T47D (cell line): ENCODE results near the gene ELAVL2.

Source experiments
- DNase-seq, 2 experiments: peaks; one replicate each; pipeline versions ENCODE4 v3.0.0 to v3.0.0-alpha.2; 2011 to 2012; ENCODE audit warnings: low read depth in 1 of 2, low spot score in 1 of 2
- JUND ChIP-seq: IDR thresholded peaks from 2 replicates; pipeline ENCODE4 v1.6.1; 2012; ENCODE audit warnings: low read depth
- in situ Hi-C: cut with HindIII; loops from 2 replicates; pipeline ENCODE4 v1.10.0; 2016; ENCODE audit warnings: low sequenced_read_pairs, low pct_unique_long_range_greater_than_20kb

The ELAVL2 gene

DNA sequence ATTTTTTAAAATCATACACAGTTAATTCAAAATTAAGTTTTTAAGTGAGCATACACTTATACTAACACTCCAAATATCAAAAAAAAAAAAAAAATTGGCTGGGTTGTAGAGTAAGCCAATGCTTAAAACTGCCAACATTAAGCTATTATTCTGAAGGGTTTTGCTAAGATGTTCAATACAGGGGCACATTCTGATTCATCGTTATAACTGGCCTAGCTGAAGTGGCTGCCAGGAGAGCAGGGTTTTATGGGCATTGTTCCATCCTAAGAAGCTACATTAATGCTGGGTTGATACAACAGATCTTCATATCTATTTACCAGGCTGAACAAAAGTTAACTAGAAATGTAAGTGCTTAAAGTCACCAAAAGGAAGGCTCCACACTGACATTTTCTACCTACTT lies 13.4 kb downstream of the ELAVL2 start:
- in situ Hi-C loops, result no loop called here
- no peak for DNase-seq
- no peak for TF ChIP-seq JUND

DNA sequence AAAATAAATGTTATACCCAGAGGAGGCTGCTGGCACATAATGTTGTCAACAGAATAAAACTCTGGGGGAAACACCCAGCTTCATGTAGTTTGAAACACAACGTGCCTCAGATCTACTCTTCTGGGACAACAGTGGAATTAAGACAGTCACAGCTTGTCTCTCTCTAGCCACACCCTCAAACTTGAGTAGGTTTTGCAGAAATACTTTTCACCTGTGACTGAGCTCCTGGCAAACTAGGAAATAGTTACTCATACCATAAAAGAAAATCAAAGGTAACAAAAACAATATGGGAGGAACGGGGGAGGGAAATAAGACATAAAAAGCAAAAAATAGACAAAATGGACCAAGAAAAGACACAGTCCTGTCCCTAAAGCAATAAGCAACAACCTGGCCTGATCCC lies 14.4 kb downstream of the ELAVL2 start:
- TF ChIP-seq JUND, result no peak
- no peak for DNase-seq
- in situ Hi-C loops, result no loop called here

DNA sequence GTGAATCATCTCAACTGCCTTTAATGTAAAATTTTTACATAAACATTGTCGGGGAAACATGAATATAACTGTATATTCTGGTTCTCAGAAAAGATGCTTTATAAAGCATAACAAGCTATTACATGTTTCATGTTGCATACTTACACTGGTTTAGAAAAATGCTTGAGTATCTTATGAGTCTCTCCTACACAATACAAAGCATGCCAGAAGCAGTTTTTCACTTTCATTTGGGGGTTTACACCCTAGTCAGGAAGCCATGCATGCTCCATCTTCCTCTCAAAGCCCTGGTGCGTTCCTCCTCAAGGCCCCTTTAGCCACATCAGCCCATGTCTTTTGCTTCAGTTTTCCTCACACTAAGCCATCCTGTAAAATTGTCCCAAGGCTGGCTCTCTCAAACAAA lies 22.8 kb downstream of the ELAVL2 start:
- no peak for DNase-seq
- in situ Hi-C loops, result no loop called here
- TF ChIP-seq JUND, result no peak

DNA sequence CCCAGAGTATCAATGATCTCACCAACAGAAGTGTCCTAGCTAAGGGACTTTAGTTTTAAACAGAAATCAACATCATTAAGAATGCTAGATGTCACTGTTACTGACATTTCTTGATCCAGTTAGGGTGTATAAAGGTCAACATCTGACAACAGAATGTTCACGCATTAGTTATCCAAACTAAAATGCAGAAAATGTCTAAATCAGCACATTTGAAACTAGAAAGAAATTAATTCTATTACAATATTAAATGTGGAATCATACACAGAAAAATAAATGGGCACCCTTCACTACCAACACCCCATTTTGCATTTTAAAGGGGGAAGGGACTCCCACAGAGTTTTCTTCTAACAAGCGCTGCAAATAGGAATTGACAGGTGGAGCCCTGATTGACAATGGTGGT lies 24.5 kb downstream of the ELAVL2 start:
- in situ Hi-C loops, result no loop called here
- TF ChIP-seq JUND, result no peak
- no peak for DNase-seq

DNA sequence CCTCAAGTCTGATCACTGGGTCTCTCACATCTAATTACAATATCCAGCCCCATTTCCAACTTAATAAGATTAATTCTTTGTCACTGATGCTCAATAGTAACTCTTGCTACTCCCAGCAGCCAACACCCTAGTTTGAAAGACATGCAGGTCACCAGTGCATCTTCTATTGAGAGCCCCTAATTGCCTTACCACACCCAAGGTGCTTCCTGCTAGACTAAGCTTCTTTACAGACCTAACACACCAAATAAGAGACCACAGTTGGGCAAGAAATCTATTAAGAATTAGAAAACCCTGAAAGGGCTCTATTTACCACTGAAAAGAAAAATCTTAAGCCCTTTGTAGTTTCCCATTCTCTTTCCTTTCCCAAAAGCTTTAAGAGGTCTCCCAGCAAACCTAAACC lies 26.5 kb downstream of the ELAVL2 start:
- DNase-seq, result no peak
- in situ Hi-C loops, result no loop called here
- TF ChIP-seq JUND, result no peak

DNA sequence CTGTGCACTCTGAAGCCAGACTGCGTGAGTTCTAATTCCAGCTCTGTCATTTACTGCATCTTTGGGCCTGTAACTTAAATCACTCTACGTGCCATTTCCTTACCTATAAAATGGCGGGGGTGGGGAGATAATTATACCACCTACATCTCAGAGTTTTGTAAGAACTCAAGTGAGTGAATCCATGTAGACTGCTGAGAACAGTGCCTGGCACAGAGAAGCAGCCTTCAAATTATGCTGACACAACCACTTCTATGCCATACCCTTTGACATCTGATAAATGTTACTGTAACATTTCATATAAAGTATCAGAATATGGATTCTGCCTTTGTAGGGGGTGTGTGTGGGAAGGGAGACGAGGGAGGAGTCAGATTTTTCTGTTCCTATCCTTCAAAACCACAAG lies 27.7 kb downstream of the ELAVL2 start:
- TF ChIP-seq JUND, result no peak
- no peak for DNase-seq
- in situ Hi-C loops, result no loop called here

DNA sequence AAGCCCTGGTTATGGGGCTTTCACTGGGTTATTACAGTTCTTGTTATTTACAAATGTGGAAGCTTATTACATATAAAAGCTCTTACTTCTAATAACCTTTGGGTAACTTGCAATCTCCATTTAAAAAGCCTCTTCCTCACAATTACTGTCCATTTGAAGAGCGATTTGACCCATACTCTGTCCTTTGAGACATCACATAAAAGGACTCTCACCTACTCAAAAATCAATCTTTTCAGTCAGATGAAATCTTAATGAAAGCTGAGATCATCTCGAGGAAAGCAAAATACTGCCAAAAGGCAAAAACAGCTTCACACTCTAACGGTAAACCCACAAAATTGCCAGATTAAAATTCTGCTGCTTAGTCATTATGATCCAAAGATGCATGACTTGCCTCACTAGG lies 29.8 kb downstream of the ELAVL2 start:
- DNase-seq, result no peak
- in situ Hi-C loops, result no loop called here

DNA sequence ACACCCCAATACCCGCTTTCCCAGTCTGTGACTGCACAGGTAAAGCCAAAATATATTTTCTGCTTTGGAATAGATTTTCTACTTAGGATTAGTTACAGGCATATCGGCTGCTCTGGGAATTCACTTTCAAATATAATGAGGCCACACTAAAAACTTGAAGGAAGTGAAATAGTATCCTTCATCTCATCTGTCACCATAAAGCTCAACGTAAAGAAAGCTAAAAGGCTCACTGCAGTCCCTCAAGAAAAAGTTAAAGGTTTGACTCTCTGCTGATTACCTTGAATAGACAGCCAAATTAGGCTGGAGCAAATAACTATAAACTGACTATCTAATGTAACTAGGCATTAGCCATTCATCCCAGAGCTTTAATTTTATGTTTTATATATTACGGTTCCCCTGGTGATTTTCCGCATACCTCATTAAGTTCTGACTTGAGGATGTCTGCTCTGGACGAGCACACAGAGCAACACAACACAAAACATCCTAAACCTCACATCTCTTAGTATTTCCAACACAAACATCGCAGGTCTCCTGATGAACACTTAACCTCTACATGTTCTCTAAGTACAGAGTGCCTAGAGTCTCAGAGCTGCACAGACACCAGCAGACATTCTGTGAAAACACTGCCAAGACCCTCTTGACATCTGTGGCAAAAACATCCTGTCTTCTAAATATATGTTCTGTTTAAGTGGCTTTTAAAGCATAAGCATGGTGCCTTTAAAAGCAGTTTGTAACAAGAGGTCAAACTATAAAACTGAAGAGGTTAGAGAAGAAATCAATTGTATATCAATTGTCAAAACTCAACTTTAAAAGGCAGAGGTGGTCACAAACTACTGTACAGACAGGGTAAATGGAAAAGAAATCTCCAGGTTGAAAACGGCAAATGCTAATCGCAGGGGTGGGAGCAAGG lies 35.4 kb downstream of the ELAVL2 start:
- no peak for DNase-seq
- TF ChIP-seq JUND, result no peak
- in situ Hi-C loops, result no loop called here

More for the DNA sequence above, 29.8 kb downstream of the ELAVL2 start:
- TF ChIP-seq JUND, result no peak

DNA sequence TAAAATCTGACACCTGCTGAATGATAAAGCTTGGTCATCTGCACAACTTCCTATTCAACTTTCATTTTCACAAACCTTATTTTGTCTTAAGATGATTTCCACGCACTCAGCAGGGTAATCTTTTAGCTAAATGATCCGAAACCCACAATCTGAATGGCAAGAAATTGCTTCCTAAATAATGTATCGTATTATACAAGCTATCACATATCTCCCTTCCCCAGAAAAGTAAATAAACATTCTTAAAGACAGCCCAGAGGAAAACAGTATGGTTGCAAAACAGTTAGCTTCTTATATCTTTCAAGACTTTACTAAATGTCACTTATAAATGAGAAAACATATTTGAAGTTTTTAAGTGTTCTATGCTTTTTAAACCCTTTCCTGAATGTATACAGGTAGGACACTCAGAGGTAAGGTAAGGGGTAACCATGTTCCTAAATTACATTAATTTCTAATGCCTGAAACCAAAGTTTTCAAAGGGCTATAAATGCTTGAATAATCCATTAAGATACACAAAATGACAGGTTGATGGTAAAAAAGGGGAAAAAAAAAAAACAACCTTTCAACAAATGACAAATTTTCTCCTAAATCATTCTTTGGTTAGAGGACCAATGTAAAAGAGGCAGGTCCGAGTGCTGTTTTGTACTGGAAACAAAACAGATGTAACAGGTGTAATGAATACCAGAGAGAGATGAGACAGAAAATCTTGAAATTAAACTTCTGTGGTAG lies 36.3 kb downstream of the ELAVL2 start:
- no peak for DNase-seq
- TF ChIP-seq JUND, result no peak
- in situ Hi-C loops, result no loop called here

DNA sequence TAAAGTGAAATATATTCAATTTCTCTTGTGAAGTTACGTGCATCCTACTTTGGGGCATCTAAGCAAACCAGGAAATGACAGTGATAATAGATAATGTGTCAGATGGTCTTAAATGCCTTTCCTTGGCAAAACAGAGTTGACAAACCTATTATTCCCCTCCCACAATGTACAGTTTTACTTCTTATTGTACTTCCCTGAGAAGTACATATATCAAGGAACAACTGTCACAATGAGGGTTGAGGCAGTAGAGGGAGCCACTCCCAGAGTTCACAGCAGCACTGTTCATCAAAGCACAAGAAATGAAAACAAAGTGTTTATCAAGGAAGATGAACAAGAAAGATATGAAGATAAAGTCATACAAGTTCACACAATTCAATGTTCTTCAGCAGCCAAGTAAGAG lies 41.1 kb downstream of the ELAVL2 start:
- in situ Hi-C loops, result no loop called here

DNA sequence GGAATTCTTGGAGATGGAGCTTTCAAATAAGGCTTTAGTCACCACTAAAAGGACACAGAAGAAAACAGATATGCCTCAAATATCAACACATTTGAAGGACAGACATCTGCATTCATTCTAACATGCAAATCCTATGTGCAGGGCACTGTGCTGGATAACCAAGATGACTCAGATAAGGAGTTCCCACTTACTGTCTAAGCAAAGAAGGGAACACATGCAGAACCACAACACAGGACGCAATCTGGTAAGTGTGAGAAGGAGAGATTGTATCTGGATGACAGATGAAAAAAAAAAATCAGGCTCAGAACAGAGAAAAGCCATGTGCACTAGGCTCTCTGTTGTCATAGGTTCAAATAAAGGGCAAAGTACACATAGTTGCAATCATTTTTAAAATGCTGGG lies 42.5 kb downstream of the ELAVL2 start:
- no peak for DNase-seq
- in situ Hi-C loops, result no loop called here
- no peak for TF ChIP-seq JUND

More for the DNA sequence above, 41.1 kb downstream of the ELAVL2 start:
- DNase-seq, result no peak
- no peak for TF ChIP-seq JUND

DNA sequence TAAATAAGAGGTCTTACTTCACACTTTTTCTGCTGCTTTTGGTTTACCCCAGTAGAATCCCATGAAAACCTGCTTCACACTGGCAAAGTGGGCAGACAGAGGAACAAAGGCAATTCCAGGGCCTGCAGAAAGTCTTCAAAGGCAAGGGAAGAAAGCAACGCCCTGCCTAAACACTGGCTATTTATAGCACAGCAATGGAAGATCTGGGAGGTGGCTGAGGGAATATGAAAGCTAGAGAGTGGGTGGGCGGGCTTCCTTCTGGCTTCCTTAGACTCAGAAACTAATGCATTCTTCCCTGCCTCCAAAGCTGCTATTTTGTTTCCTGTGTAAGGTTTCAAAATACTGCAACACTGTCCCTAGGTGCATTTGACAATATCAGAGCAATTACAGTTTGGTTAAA lies 46.8 kb downstream of the ELAVL2 start:
- in situ Hi-C loops, result no loop called here
- DNase-seq, result no peak
- TF ChIP-seq JUND, result no peak

DNA sequence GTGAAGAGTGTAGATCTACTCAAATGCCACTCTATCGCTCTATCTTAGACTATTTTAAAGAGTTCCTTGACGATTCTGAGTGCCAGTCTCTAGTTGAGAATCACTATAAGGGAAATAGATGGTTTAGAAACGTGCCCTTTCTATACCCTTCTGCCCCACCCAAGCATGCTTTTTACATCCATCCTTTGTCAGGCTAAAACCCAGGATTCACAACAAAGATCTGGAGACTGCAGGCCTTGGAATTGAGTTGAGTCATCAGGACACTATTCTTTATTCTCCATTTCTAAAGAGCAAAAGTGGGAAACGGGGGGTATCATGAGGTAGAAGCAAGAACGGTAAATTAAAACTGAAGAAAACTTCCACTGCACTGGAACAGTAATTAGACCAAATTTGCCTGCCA lies 48.7 kb downstream of the ELAVL2 start:
- TF ChIP-seq JUND, result no peak
- no peak for DNase-seq
- in situ Hi-C loops, result no loop called here
